AG04450 (cell line): ENCODE measurements around the gene NNAT. TPM values are rescaled to one million over a fixed set of nuclear protein-coding genes. Genes with fewer than 3 reads are reported as not detected.

Experiments
- CTCF ChIA-PET: fragments of 300-600, 350-600 bp; formaldehyde crosslinking; extraction: SDS; loops from one replicate; lab custom pipeline; 2022; ENCODE audit warnings: antibody characterized with exemption, inconsistent platforms; lab: Charles Lee
- POLR2A ChIA-PET: fragments of 350-600 bp; formaldehyde crosslinking; extraction: SDS; loops from one replicate; lab custom pipeline; 2021; ENCODE audit warnings: antibody characterized with exemption, inconsistent platforms; lab: Yijun Ruan, JAX
- DNase-seq: peaks from one replicate; pipeline ENCODE4 v3.0.0-alpha.2; 2011; ENCODE audit warnings: low read depth, low spot score
- H3K27ac ChIP-seq: one replicate; pipeline ENCODE4 v1.5.1; 2012; ENCODE audit warnings: low read depth, low read length, control low read depth
- H3K27me3 ChIP-seq: one replicate; pipeline ENCODE4 v1.6.0; 2012; ENCODE audit warnings: low read length; ENCODE audit not compliant: control insufficient read depth, insufficient read depth
- H3K4me3 ChIP-seq: 2 replicates; pipeline ENCODE4 v1.5.1; 2011; ENCODE audit warnings: mild to moderate bottlenecking, low read depth, low read length, control low read depth
- H3K9me3 ChIP-seq: 2 replicates; pipeline ENCODE4 v1.5.1; 2012; ENCODE audit warnings: low read length; ENCODE audit not compliant: control insufficient read depth, insufficient read depth
- polyA plus RNA-seq: library from polyadenylated mRNA; depleted of rRNA; stranded (reverse); fragments of >200 nt; gene quantifications from 2 replicates; pipeline ENCODE4 v1.2.3, GENCODE V29; 2011
- TF ChIP-seq, protein P1 (sequence below): IDR thresholded peaks from 2 replicates; pipeline ENCODE4 v1.5.1; 2011; ENCODE audit warnings: low read depth, low read length, control low read depth, inconsistent platforms

NNAT gene
- polyA plus RNA-seq, 1 experiment = 54.0 TPM

DNA sequence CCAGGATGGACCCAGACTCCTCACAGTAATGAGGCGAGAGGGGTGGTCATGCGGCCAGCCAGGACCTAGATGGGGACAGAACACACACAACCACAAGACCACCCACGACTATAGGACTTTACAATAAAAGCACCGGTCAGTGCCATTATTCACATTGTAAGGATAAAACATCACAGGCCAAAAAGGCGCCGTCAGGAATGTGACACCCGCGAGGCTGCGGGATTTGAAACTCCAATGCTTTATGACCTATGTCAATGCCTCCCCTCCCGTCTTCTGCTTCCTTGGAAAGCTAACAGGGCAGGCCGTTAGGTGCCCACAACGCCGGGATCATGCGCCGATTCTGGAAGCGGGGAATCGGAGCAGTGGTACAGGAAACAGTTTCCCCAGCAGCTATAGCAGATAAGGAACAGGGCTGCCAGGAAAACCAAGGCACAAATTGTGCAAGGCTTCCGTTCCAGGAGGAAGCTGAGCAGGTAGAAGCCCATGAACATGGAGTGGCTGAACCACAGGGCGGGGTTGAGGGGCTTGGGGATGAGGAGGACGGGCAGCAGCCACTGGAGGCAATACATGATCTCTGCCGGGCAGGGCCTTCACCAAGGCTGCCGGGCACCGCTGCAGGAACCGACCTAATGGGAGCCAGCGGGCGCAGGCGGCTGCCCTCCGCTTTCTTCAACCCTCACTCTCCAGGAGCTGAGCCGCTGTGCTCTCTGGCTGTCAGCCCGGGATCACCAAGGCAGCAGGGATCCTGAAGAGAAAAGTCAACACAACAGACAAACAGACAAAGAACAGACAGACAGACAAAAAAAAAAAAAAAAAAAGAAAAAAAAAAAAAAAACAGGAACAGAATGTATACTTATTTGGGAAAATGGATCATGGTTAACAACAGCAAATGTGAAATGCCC, 2.2 kb upstream of the NNAT start:
- Histone ChIP-seq H3K27me3 (no peaks in the 10 kb centered on the region), H3K27ac (no peak overlapping the region)
- CTCF ChIA-PET = interaction anchor here (0.8 to 1.3 kb wide), 5 partner anchors 16 to 702 kb away, joined by 3 to 10 read pairs (median 3); no protein-coding TSS in a partner anchor

DNA sequence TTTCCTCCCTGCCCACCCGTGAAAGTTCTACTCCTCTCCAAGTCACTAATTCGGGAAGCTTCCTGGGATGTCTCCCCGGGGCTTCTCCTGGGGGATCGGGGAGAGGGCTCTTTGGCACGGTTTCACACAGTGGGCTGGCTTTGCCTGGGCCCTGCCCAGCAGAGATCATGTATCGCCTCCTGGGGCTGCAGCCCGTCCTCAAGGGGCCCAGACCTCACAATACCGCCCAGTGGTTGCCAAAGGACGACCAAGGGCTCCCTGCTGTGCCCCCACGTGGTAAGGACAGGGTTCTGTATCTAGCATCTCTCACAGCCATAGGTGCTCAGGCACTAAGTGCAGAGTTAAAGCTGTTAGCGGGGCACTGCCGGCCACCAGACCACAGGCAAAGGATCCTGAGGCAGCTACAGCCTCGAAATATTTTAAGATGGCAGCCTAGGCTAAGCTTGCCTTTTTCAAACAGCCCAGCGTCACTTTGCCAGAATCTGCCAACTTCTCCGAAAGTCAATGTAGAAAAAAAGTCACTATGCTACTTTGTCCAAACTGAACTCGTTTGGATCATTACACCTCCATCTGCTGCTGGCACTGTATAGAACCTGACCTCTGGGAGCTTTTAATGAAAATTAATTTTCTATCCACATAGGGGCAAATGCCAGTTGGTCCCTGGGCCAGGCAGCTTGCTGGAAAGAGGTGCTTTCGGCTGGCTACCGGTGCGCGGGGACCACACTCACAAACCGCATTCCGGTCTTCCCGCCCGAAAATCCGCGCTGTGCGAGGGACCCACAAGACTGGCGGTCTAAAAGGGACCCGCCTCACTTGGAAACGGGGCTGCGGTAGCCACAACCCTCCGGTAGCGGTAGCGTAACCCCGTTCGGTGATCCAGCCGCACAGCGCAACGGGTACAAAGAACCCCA, 1.3 kb upstream of the NNAT start:
- H3K27me3 ChIP-seq = no peaks in the 10 kb centered on the region
- ChIA-PET CTCF (interaction anchor here (0.8 to 1.3 kb wide), 5 partner anchors 15 to 701 kb away, joined by 3 to 10 read pairs (median 3); no protein-coding TSS in a partner anchor), POLR2A (no interaction called here)
- H3K4me3 ChIP-seq = no peak overlapping the region
- TF ChIP-seq, protein P1, sequence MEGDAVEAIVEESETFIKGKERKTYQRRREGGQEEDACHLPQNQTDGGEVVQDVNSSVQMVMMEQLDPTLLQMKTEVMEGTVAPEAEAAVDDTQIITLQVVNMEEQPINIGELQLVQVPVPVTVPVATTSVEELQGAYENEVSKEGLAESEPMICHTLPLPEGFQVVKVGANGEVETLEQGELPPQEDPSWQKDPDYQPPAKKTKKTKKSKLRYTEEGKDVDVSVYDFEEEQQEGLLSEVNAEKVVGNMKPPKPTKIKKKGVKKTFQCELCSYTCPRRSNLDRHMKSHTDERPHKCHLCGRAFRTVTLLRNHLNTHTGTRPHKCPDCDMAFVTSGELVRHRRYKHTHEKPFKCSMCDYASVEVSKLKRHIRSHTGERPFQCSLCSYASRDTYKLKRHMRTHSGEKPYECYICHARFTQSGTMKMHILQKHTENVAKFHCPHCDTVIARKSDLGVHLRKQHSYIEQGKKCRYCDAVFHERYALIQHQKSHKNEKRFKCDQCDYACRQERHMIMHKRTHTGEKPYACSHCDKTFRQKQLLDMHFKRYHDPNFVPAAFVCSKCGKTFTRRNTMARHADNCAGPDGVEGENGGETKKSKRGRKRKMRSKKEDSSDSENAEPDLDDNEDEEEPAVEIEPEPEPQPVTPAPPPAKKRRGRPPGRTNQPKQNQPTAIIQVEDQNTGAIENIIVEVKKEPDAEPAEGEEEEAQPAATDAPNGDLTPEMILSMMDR = no peak
- no peak overlapping the region for H3K27ac ChIP-seq
- peaks cover 21% of the 10 kb centered on the region for H3K9me3 ChIP-seq
- DNase-seq = no peak

More for the DNA sequence above, 2.2 kb upstream of the NNAT start:
- POLR2A ChIA-PET = no interaction called here
- peaks cover 21% of the 10 kb centered on the region for H3K9me3 ChIP-seq
- no peak for DNase-seq
- TF ChIP-seq, protein P1 = no peak
- no peak overlapping the region for H3K4me3 ChIP-seq

GRCh38 chr20:37520419-37520955, 563 bp upstream of the NNAT start:
- ChIA-PET CTCF (interaction anchor here (1.3 kb wide), 1 partner anchor 135 kb away, joined by 3 read pairs; no protein-coding TSS in a partner anchor), POLR2A (no interaction called here)
- H3K27ac ChIP-seq = no peak overlapping the region
- no peak for DNase-seq
- H3K27me3 ChIP-seq = no peaks in the 10 kb centered on the region
- peak overlapping the region; percentile 63 for H3K4me3 ChIP-seq
- peaks cover 21% of the 10 kb centered on the region for H3K9me3 ChIP-seq
- TF ChIP-seq, protein P1 = no peak

- no peak overlapping the region for H3K27ac ChIP-seq
- peaks cover 21% of the 10 kb centered on the region for H3K9me3 ChIP-seq
- TF ChIP-seq, protein P1 = no peak
- no peaks in the 10 kb centered on the region for H3K27me3 ChIP-seq
- ChIA-PET POLR2A (no interaction called here), CTCF (interaction anchor here (0.7 to 0.8 kb wide), 2 partner anchors 247 to 330 kb away, joined by 3 to 4 read pairs; no protein-coding TSS in a partner anchor)
- DNase-seq = no peak
- H3K4me3 ChIP-seq = peak overlapping the region; percentile 41
These were observed 1.4 kb downstream of the NNAT start for GRCh38 chr20:37522260-37523011.
